ENCODE data around the gene ANKS3. TPM values are rescaled to one million over a fixed set of nuclear protein-coding genes. Genes with fewer than 3 reads are reported as not detected.

Gene ANKS3
- total RNA-seq, 2 donors from 2014 or later: 6.7 to 13.5 TPM

DNA sequence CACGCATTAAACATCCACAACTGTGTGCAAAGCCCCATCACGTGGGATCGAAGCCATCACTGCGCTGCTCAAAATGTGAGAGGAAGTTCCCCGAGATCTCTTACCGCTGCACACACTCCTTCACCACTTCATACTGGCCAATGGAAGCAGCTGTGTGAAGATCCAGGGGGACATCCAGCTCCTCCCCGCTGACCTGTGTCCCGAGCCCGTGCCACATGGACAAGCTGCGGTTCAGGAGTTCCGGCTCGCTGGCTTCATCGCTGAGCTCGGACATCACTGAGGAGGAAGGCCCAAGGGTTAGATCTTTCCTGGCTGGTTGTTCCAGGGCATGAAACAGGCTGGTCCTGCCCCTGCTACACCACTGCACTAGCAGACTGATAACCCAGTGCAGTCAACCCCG lies 4.2 kb downstream of the ANKS3 start:
- Histone ChIP-seq H3K4me3 (no peak overlapping the region), H3K27me3 (no peaks in the 10 kb centered on the region)
- no peak for DNase-seq (ENCODE audit: low spot score)

DNA sequence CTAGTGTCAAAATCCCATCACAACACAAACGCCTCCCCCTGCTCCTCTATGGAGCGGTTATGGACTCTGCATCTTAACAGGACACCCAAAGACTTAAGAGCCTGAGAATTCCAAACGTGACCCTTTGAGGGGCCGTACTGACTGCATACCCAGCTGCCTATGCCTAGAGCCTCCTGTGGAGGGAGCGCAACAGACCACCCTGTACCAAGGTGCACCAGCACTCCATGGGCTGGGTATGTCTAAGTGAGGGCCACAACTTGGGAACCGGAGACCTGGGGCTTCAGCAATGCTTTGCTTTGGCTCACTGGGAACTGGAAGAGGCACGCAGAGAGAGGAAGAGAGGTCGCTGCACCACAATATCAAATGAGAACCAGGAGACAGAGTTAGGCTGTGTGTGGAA lies 5.4 kb downstream of the ANKS3 start:
- H3K27ac ChIP-seq: no peak overlapping the region
- no peak for DNase-seq (ENCODE audit: low spot score)
- H3K27me3 ChIP-seq: no peaks in the 10 kb centered on the region
- no peaks in the 10 kb centered on the region for H3K4me1 ChIP-seq
- H3K4me3 ChIP-seq: no peak overlapping the region
- no peak for TF ChIP-seq CTCF (IDR thresholded peaks at IDR 0.05)
- H3K9me3 ChIP-seq: no peaks in the 10 kb centered on the region
- peaks cover 24% of the 10 kb centered on the region for H3K36me3 ChIP-seq

More for the DNA sequence above, 4.2 kb downstream of the ANKS3 start:
- H3K27ac ChIP-seq: no peak overlapping the region
- no peak for TF ChIP-seq CTCF (IDR thresholded peaks at IDR 0.05)
- H3K9me3 ChIP-seq: no peaks in the 10 kb centered on the region
- peaks cover 0 to under 1% of the 10 kb centered on the region in 2 donors for H3K4me1 ChIP-seq
- H3K36me3 ChIP-seq: peaks cover 22% of the 10 kb centered on the region

- DNase-seq (ENCODE audit: low spot score): no peak
- Histone ChIP-seq H3K27me3 (no peaks in the 10 kb centered on the region), H3K36me3 (peaks cover 29% of the 10 kb centered on the region), H3K4me1 (no peaks in the 10 kb centered on the region), H3K27ac (no peak overlapping the region), H3K9me3 (no peaks in the 10 kb centered on the region), H3K4me3 (no peak overlapping the region)
- TF ChIP-seq CTCF (IDR thresholded peaks at IDR 0.05): no peak
Measured at GRCh38 chr16:4726616-4727015, 7.5 kb downstream of the ANKS3 start.

DNA sequence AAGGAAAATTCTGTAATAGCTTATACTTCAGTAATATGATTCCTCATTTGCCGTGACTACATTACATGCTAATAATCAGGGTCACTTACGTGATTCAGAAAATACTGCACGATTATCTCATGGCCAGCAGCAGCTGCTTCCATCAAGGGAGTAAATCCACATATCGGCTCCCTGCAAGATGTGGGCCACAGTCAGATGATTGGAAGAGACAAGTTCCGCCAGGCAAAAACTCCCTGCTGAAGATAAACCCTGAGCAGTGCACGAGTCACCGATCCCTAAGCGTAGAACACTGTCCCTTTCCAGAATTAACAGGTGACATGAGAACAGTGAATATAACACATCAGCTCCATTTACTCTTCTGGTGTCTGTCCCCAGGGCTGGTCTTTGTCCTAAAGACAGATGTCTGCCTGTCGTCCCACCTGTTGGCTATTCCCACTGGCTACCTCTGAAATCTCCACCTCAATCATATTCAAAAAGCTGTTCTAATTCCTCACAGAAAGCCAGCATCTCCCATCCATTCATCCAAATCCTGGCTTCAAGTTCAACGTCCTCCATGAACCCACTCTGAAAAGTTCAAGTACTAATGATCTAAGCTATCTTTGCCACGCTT lies 9.3 kb downstream of the ANKS3 start:
- Histone ChIP-seq H3K27ac (no peak overlapping the region), H3K4me3 (no peak overlapping the region), H3K27me3 (no peaks in the 10 kb centered on the region), H3K4me1 (no peaks in the 10 kb centered on the region), H3K36me3 (peaks cover 27% of the 10 kb centered on the region), H3K9me3 (no peaks in the 10 kb centered on the region)
- no peak for DNase-seq (ENCODE audit: low spot score)
- TF ChIP-seq CTCF (IDR thresholded peaks at IDR 0.05): no peak

- no peak for DNase-seq (ENCODE audit: low spot score)
- H3K36me3 ChIP-seq: peaks cover 21% of the 10 kb centered on the region
- H3K4me1 ChIP-seq: no peaks in the 10 kb centered on the region
- H3K27me3 ChIP-seq: no peaks in the 10 kb centered on the region
- no peak overlapping the region for H3K4me3 ChIP-seq
- H3K9me3 ChIP-seq: no peaks in the 10 kb centered on the region
- TF ChIP-seq CTCF (IDR thresholded peaks at IDR 0.05): no peak
- no peak overlapping the region for H3K27ac ChIP-seq
Measured at GRCh38 chr16:4723071-4723767, 10.9 kb downstream of the ANKS3 start.
